Breast epithelium (tissue), 4 donors: Measurements from ENCODE around the gene VDAC1. TPM values are rescaled to one million over a fixed set of nuclear protein-coding genes. Genes with fewer than 3 reads are reported as not detected.
"Not testable (repeated sequence)": the region's sequence is repeated elsewhere in the genome, so short reads cannot be mapped to it uniquely, and the experiment has no call there.

ENCODE experiments used
- DNase-seq, 2 donors: peaks; one replicate each; pipeline ENCODE4 v3.0.0-alpha.2; 2019; ENCODE audit warnings: low spot score in 2 of 2
- H3K27ac ChIP-seq, 2 donors: fragments of 200-600 bp; sonication (generic) in 1 of 2; one replicate each; pipeline ENCODE4 v1.5.1; 2016 to 2019; ENCODE audit warnings: mild to moderate bottlenecking in 1 of 2
- H3K27me3 ChIP-seq, 2 donors: fragments of 200-600 bp; sonication (generic) in 1 of 2; one replicate each; pipeline versions ENCODE4 v1.5.1 to v1.6.0; 2017 to 2019; ENCODE audit warnings: control low read depth in 1 of 2, mild to moderate bottlenecking in 1 of 2
- H3K36me3 ChIP-seq: fragments of 200-600 bp; one replicate; pipeline ENCODE4 v1.5.1; 2019
- H3K4me1 ChIP-seq, 2 donors: fragments of 200-600 bp; sonication (generic); one replicate each; pipeline ENCODE4 v1.5.1; 2016 to 2019; ENCODE audit warnings: control low read depth in 1 of 2
- H3K4me3 ChIP-seq, 3 donors: fragments of 200-600 bp; sonication (generic); 1 replicate in 2 of 3; 2 replicates in 1 of 3; pipeline ENCODE4 v1.5.1; 2016 to 2019; ENCODE audit warnings: mild to moderate bottlenecking in 3 of 3, moderate library complexity in 2 of 3
- H3K9me3 ChIP-seq, 2 donors: fragments of 200-600 bp; sonication (generic) in 1 of 2; one replicate each; pipeline ENCODE4 v1.5.1; 2016 to 2019; ENCODE audit warnings: control low read depth in 1 of 2
- CTCF ChIP-seq, 3 donors: fragments of 450-650 bp; IDR thresholded peaks; one replicate each; pipeline ENCODE4 v1.5.1; 2016 to 2017; ENCODE audit warnings: antibody characterized with exemption in 3 of 3, mild to moderate bottlenecking in 3 of 3, moderate library complexity in 3 of 3
- POLR2A ChIP-seq: fragments of 450-650 bp; IDR thresholded peaks from one replicate; pipeline ENCODE4 v1.6.1; 2016; ENCODE audit warnings: antibody characterized with exemption, mild to moderate bottlenecking, moderate library complexity
- POLR2AphosphoS5 ChIP-seq, 3 donors: sonication (generic); formaldehyde crosslinking; IDR thresholded peaks; one replicate each; pipeline ENCODE4 v1.6.1; 2017; ENCODE audit warnings: antibody characterized with exemption in 3 of 3
- intact Hi-C: fragments of 100-400 bp; cut with DNase I; formaldehyde crosslinking; loops from one replicate; pipeline ENCODE4 v1.15.1; 2023; ENCODE audit warnings: low total_unique reads
- total RNA-seq, 3 donors: library from RNA; depleted of rRNA; stranded (reverse); fragments of >200 nt; gene quantifications; one replicate each; pipeline ENCODE4 v1.1.0, GENCODE V29; 2016

Gene VDAC1
- total RNA-seq, 3 donors from 2014 or later: 113 to 141 (median 118) TPM

- Histone ChIP-seq H3K9me3 (no peaks in the 10 kb centered on the region), H3K4me1 (no peaks in the 10 kb centered on the region), H3K4me3 (no peak overlapping the region), H3K27me3 (no peaks in the 10 kb centered on the region), H3K36me3 (no peaks in the 10 kb centered on the region), H3K27ac (no peak overlapping the region)
- DNase-seq: no peak
- no peak for TF ChIP-seq CTCF (IDR thresholded peaks at IDR 0.05)
- no peak for TF ChIP-seq POLR2A
- TF ChIP-seq POLR2AphosphoS5 (IDR thresholded peaks at IDR 0.05): no peak
- intact Hi-C loops: no loop called here
Observed at GRCh38 chr5:133962131-133962530, 42.6 kb downstream of the VDAC1 start.

GRCh38 chr5:133959643-133960042 is 45.1 kb downstream of the VDAC1 start:
- Histone ChIP-seq H3K4me1 (no peaks in the 10 kb centered on the region), H3K27me3 (no peaks in the 10 kb centered on the region), H3K27ac (no peak overlapping the region), H3K9me3 (no peaks in the 10 kb centered on the region), H3K4me3 (no peak overlapping the region), H3K36me3 (no peaks in the 10 kb centered on the region)
- DNase-seq: no peak
- TF ChIP-seq POLR2A (no peak), CTCF (IDR thresholded peaks at IDR 0.05) (no peak), POLR2AphosphoS5 (IDR thresholded peaks at IDR 0.05) (no peak)
- intact Hi-C loops: no loop called here

- no peak overlapping the region for H3K27ac ChIP-seq
- intact Hi-C loops: no loop called here
- H3K27me3 ChIP-seq: no peaks in the 10 kb centered on the region
- H3K4me1 ChIP-seq: no peaks in the 10 kb centered on the region
- no peaks in the 10 kb centered on the region for H3K9me3 ChIP-seq
- TF ChIP-seq POLR2A (no peak), POLR2AphosphoS5 (IDR thresholded peaks at IDR 0.05) (no peak), CTCF (IDR thresholded peaks at IDR 0.05) (no peak)
- H3K4me3 ChIP-seq: no peak overlapping the region
- no peak for DNase-seq
- H3K36me3 ChIP-seq: no peaks in the 10 kb centered on the region
Observed at GRCh38 chr5:133957591-133957990, 47.2 kb downstream of the VDAC1 start.

GRCh38 chr5:133957080-133957479 is 47.7 kb downstream of the VDAC1 start:
- DNase-seq: no peak
- TF ChIP-seq POLR2AphosphoS5 (IDR thresholded peaks at IDR 0.05): no peak
- TF ChIP-seq CTCF (IDR thresholded peaks at IDR 0.05): no peak
- no peak for TF ChIP-seq POLR2A
- no peaks in the 10 kb centered on the region for H3K36me3 ChIP-seq
- H3K4me1 ChIP-seq: no peaks in the 10 kb centered on the region
- H3K27ac ChIP-seq: no peak overlapping the region
- intact Hi-C loops: no loop called here
- no peaks in the 10 kb centered on the region for H3K9me3 ChIP-seq
- H3K27me3 ChIP-seq: no peaks in the 10 kb centered on the region
- H3K4me3 ChIP-seq: no peak overlapping the region

GRCh38 chr5:133956196-133956595 is 48.6 kb downstream of the VDAC1 start:
- H3K4me3 ChIP-seq, H3K9me3 ChIP-seq, H3K27ac ChIP-seq, H3K4me1 ChIP-seq, intact Hi-C loops, H3K36me3 ChIP-seq, H3K27me3 ChIP-seq, DNase-seq: not testable (repeated sequence)

GRCh38 chr5:133953568-133954145 is 51.1 kb downstream of the VDAC1 start:
- no peaks in the 10 kb centered on the region for H3K9me3 ChIP-seq
- no peak for DNase-seq
- intact Hi-C loops: no loop called here
- H3K36me3 ChIP-seq: no peaks in the 10 kb centered on the region
- peak overlapping the region; percentile 23 to 85 for H3K27ac ChIP-seq
- H3K4me3 ChIP-seq: no peak overlapping the region
- H3K4me1 ChIP-seq: no peaks in the 10 kb centered on the region
- TF ChIP-seq CTCF (IDR thresholded peaks at IDR 0.05) (no peak), POLR2AphosphoS5 (IDR thresholded peaks at IDR 0.05) (no peak), POLR2A (no peak)
- H3K27me3 ChIP-seq: no peaks in the 10 kb centered on the region
